SK-N-SH (cell line): ENCODE data around the gene ODAM. TPM values are rescaled to one million over a fixed set of nuclear protein-coding genes. Genes with fewer than 3 reads are reported as not detected.

ENCODE experiments used
- CTCF ChIA-PET: fragments of 300-600, 350-600 bp; formaldehyde crosslinking; extraction: SDS; loops from one replicate; lab custom pipeline; 2021; lab: Yijun Ruan, JAX
- POLR2A ChIA-PET: fragments of 350-600 bp; sonication (Branson Sonifier 250); formaldehyde crosslinking; extraction: SDS; loops from one replicate; lab custom pipeline; 2020; ENCODE audit warnings: antibody characterized with exemption, inconsistent platforms; lab: Yijun Ruan, JAX
- DNase-seq: peaks from one replicate; pipeline ENCODE4 v3.0.0; 2012
- H2AFZ ChIP-seq: fragments of 200-600 bp; sonication (generic); 2 replicates; pipeline ENCODE4 v1.8.1; 2016; ENCODE audit warnings: antibody characterized with exemption, mild to moderate bottlenecking, low read depth
- H3F3A ChIP-seq: fragments of 200-600 bp; sonication (generic); replicated peaks from 2 replicates; pipeline ENCODE3; 2016; ENCODE audit warnings: antibody characterized with exemption, mild to moderate bottlenecking; ENCODE audit not compliant: insufficient read depth
- H3K27ac ChIP-seq, 2 experiments: fragments of 200-500 bp in 1 of 2; fragments of 200-600 bp in 1 of 2; sonication (Bioruptor generic) in 1 of 2; sonication (generic), shearing (Covaris generic) in 1 of 2; 2 replicates each; pipeline versions ENCODE4 v1.5.1 to v1.6.1; 2014 to 2016; ENCODE audit warnings: low read depth in 2 of 2, inconsistent platforms in 1 of 2, low read length in 1 of 2, mild to moderate bottlenecking in 1 of 2, mixed read lengths in 1 of 2
- H3K27me3 ChIP-seq: fragments of 200-600 bp; sonication (generic), shearing (Covaris generic); 2 replicates; pipeline ENCODE4 v1.6.1; 2016; ENCODE audit warnings: mixed run types; ENCODE audit not compliant: insufficient read depth
- H3K36me3 ChIP-seq, 2 experiments: fragments of 200-500 bp in 1 of 2; fragments of 200-600 bp in 1 of 2; sonication (Bioruptor generic) in 1 of 2; sonication (generic) in 1 of 2; replicated peaks in 1 of 2; 2 replicates each; pipeline versions ENCODE3 to v1.5.1; 2014 to 2016; ENCODE audit warnings: low read length in 1 of 2, mild to moderate bottlenecking in 1 of 2; ENCODE audit not compliant: insufficient read depth in 2 of 2, control insufficient read depth in 1 of 2
- H3K4me1 ChIP-seq, 2 experiments: fragments of 200-500 bp in 1 of 2; fragments of 200-600 bp in 1 of 2; sonication (Bioruptor generic) in 1 of 2; sonication (generic), shearing (Covaris generic) in 1 of 2; 2 replicates each; pipeline versions ENCODE4 v1.5.1 to v1.6.1; 2014 to 2016; ENCODE audit warnings: low read depth in 1 of 2, low read length in 1 of 2, mixed run types in 1 of 2; ENCODE audit not compliant: insufficient read depth in 2 of 2, control insufficient read depth in 1 of 2
- H3K4me2 ChIP-seq: fragments of 200-600 bp; sonication (generic), shearing (Covaris generic); 2 replicates; pipeline ENCODE4 v1.6.1; 2017; ENCODE audit warnings: mixed run types
- H3K4me3 ChIP-seq, 2 experiments: fragments of 200-500 bp in 1 of 2; fragments of 200-600 bp in 1 of 2; sonication (Bioruptor generic) in 1 of 2; sonication (generic), shearing (Covaris generic) in 1 of 2; 2 replicates each; pipeline versions ENCODE4 v1.5.1 to v1.8.1; 2014 to 2016; ENCODE audit warnings: low read depth in 2 of 2, inconsistent platforms in 1 of 2, low read length in 1 of 2, mild to moderate bottlenecking in 1 of 2, mixed read lengths in 1 of 2, moderate library complexity in 1 of 2
- H3K79me2 ChIP-seq: fragments of 200-600 bp; sonication (generic); 2 replicates; pipeline ENCODE4 v1.8.1; 2017; ENCODE audit warnings: mild to moderate bottlenecking; ENCODE audit not compliant: insufficient read depth
- H3K9ac ChIP-seq: fragments of 200-600 bp; sonication (generic); 2 replicates; pipeline ENCODE4 v1.6.1; 2017; ENCODE audit warnings: mixed run types
- H3K9me2 ChIP-seq: fragments of 200-600 bp; sonication (generic); 2 replicates; pipeline ENCODE4 v1.6.1; 2017; ENCODE audit warnings: mixed run types
- H3K9me3 ChIP-seq: fragments of 200-600 bp; sonication (generic); 2 replicates; pipeline ENCODE4 v1.6.1; 2017; ENCODE audit warnings: mixed run types, mild to moderate bottlenecking, moderate library complexity
- H4K20me1 ChIP-seq: fragments of 200-600 bp; sonication (generic); 2 replicates; pipeline ENCODE4 v1.6.1; 2017; ENCODE audit warnings: mild to moderate bottlenecking, mixed run types; ENCODE audit not compliant: insufficient read depth
- CTCF ChIP-seq: fragments of 200-600 bp; sonication (generic); IDR thresholded peaks from 2 replicates; pipeline ENCODE4 v1.6.1; 2017; ENCODE audit warnings: antibody characterized with exemption, mild to moderate bottlenecking, moderate library complexity
- ELF1 ChIP-seq: IDR thresholded peaks from 2 replicates; pipeline ENCODE4 v1.4.0; 2012
- EP300 ChIP-seq, 2 experiments: IDR thresholded peaks; 2 replicates each; pipeline versions ENCODE4 v1.4.0 to v1.6.1; 2012; ENCODE audit warnings: borderline replicate concordance in 1 of 2, low read depth in 1 of 2, low read length in 1 of 2
- EZH2phosphoT487 ChIP-seq: fragments of 200-600 bp; sonication (generic); IDR thresholded peaks from 2 replicates; pipeline ENCODE4 v1.6.1; 2017; ENCODE audit warnings: low read depth, mixed run types, mild to moderate bottlenecking, antibody characterized with exemption, moderate library complexity, borderline replicate concordance
- FOXJ3 ChIP-seq: sonication (generic); formaldehyde crosslinking; IDR thresholded peaks from 2 replicates; pipeline ENCODE4 v1.5.1; 2020; ENCODE audit warnings: mild to moderate bottlenecking, missing genetic modification reagents
- FOXM1 ChIP-seq: IDR thresholded peaks from 2 replicates; pipeline ENCODE4 v1.4.0; 2012; ENCODE audit warnings: low read depth, mild to moderate bottlenecking
- JUND ChIP-seq: IDR thresholded peaks from 2 replicates; pipeline ENCODE4 v1.4.0; 2012
- NFIC ChIP-seq: IDR thresholded peaks from 2 replicates; pipeline ENCODE4 v1.4.0; 2012; ENCODE audit warnings: borderline replicate concordance
- RAD21 ChIP-seq: IDR thresholded peaks from 2 replicates; pipeline ENCODE4 v1.6.1; 2012; ENCODE audit warnings: mild to moderate bottlenecking, low read length
- TEAD4 ChIP-seq: IDR thresholded peaks from 2 replicates; pipeline ENCODE4 v1.4.0; 2012; ENCODE audit warnings: mild to moderate bottlenecking, borderline replicate concordance; ENCODE audit not compliant: insufficient read depth
- USF2 ChIP-seq: fragments of 150-350 bp; IDR thresholded peaks from 2 replicates; pipeline ENCODE4 v1.6.1; 2017; ENCODE audit warnings: antibody characterized with exemption, low read length, low read depth, borderline replicate concordance
- WGBS: methylation state at CpG from one replicate; pipeline ENCODE4 v1.1.6; 2017; ENCODE audit warnings: low lambda C conversion rate; 5-methylcytosine and 5-hydroxymethylcytosine counted together
- polyA plus RNA-seq, 3 experiments: library from polyadenylated mRNA; depleted of rRNA; stranded (reverse); fragments of >200 nt; gene quantifications; 2 replicates each; pipeline ENCODE4 v1.2.3, GENCODE V29; 2012
- TF ChIP-seq, protein P1 (sequence below): IDR thresholded peaks from 2 replicates; pipeline ENCODE4; 2012
- TF ChIP-seq, protein P2 (sequence below): IDR thresholded peaks from 2 replicates; pipeline ENCODE4 v1.4.0; 2012; ENCODE audit warnings: low read depth, borderline replicate concordance

The ODAM gene
- polyA plus RNA-seq, 1 of the 3 experiments (the other 2 are of a cell fraction): not detected

DNA sequence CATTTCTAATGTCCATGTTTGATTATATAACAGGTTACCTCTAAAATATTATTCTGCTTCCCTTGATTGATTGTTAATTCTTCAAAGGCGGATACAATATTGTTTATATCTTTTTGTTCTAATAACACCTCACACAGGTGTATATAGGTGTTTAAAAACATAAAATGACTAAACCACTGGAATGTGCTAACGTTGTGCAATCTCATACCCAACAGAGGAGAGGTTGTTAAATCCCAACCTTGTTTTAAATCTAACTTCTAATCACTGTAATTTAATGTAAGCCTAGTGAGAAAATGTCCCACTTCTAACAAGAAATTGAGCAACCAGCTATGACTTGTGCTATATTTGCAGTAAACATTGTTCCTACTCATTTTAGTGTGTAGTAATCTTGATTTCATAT lies 1.3 kb downstream of the ODAM start:
- POLR2A ChIA-PET: no interaction called here
- CTCF ChIA-PET: interaction anchor here (2.0 kb wide), 1 partner anchor 13 kb away, joined by 6 read pairs; no protein-coding TSS in a partner anchor
- no peak for DNase-seq

More for the DNA sequence above, 1.3 kb downstream of the ODAM start:
- no peaks in the 10 kb centered on the region for H3K27me3 ChIP-seq
- H3K9me2 ChIP-seq: no peaks in the 10 kb centered on the region
- WGBS: 11% methylated on average over 2 of the region's 2 CpGs
- no peak overlapping the region for H3K9ac ChIP-seq
- no peaks in the 10 kb centered on the region for H3F3A ChIP-seq
- TF ChIP-seq, protein P1, sequence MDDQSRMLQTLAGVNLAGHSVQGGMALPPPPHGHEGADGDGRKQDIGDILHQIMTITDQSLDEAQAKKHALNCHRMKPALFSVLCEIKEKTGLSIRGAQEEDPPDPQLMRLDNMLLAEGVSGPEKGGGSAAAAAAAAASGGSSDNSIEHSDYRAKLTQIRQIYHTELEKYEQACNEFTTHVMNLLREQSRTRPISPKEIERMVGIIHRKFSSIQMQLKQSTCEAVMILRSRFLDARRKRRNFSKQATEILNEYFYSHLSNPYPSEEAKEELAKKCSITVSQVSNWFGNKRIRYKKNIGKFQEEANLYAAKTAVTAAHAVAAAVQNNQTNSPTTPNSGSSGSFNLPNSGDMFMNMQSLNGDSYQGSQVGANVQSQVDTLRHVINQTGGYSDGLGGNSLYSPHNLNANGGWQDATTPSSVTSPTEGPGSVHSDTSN: no peak
- TF ChIP-seq FOXJ3: no peak
- TF ChIP-seq ELF1: no peak
- no peak for TF ChIP-seq JUND
- TF ChIP-seq RAD21: no peak
- no peak for TF ChIP-seq USF2
- TF ChIP-seq EP300 (IDR thresholded peaks at IDR 0.05; ENCODE audit: borderline replicate concordance in 1 of 2, low read depth in 1 of 2, low read length in 1 of 2): no peak
- TF ChIP-seq CTCF: no peak
- no peak for TF ChIP-seq EZH2phosphoT487
- TF ChIP-seq FOXM1: no peak
- TF ChIP-seq NFIC: no peak
- TF ChIP-seq TEAD4: no peak
- TF ChIP-seq, protein P2, sequence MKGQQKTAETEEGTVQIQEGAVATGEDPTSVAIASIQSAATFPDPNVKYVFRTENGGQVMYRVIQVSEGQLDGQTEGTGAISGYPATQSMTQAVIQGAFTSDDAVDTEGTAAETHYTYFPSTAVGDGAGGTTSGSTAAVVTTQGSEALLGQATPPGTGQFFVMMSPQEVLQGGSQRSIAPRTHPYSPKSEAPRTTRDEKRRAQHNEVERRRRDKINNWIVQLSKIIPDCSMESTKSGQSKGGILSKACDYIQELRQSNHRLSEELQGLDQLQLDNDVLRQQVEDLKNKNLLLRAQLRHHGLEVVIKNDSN: no peak
- no peaks in the 10 kb centered on the region for H3K36me3 ChIP-seq
- no peak overlapping the region for H3K27ac ChIP-seq
- H3K4me1 ChIP-seq: no peaks in the 10 kb centered on the region
- H3K4me2 ChIP-seq: no peak overlapping the region
- no peak overlapping the region for H3K4me3 ChIP-seq
- no peaks in the 10 kb centered on the region for H4K20me1 ChIP-seq
- H3K9me3 ChIP-seq: no peaks in the 10 kb centered on the region
- H2AFZ ChIP-seq: no peak overlapping the region
- no peaks in the 10 kb centered on the region for H3K79me2 ChIP-seq
